Tongue (tissue), 2 donors: ENCODE results near the gene ID4. TPM values are rescaled to one million over a fixed set of nuclear protein-coding genes. Genes with fewer than 3 reads are reported as not detected.

Source experiments
- DNase-seq: peaks from one replicate; pipeline ENCODE4 v3.0.0-alpha.2; 2015
- total RNA-seq: library from RNA; depleted of rRNA; stranded (reverse); fragments of >200 nt; gene quantifications from one replicate; pipeline ENCODE4 v1.2.3, GENCODE V29; 2014

Gene ID4
- 15.8 TPM for total RNA-seq

- peak; percentile 98 for DNase-seq
Observed at GRCh38 chr6:19836799-19837510, at the start of gene ID4. TSS of gene ID4 (plus strand) at chr6:19837370. CDS start at chr6:19837755, 385 bp downstream.

GRCh38 chr6:19788686-19789085, 48.5 kb upstream of the ID4 start:
- DNase-seq: no peak

GRCh38 chr6:19789100-19789803, 47.9 kb upstream of the ID4 start:
- DNase-seq: no peak

DNA sequence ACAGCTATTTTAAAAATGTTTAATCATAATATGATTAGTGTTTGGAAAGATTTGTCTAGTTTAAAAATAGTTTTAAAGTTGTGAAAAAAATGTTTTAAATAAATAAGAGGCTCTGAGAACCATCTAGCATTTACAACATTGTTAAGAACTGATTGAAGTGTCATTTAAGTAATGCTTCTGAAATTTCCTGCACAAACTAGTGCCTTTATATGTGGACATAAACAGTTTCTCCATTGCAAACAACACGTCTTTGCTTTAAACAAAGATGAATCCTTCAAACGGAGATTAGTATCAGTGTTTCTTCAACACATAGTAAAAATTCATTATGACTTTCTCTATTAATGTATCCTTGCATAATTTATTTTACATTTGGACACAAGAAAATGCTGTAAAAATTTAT, 45.9 kb upstream of the ID4 start:
- no peak for DNase-seq

GRCh38 chr6:19795211-19795610, 42.0 kb upstream of the ID4 start:
- DNase-seq: no peak

- no peak for DNase-seq
Observed at GRCh38 chr6:19796452-19796851, 40.7 kb upstream of the ID4 start.

- DNase-seq: no peak
Observed at GRCh38 chr6:19798362-19798761, 38.8 kb upstream of the ID4 start.

- no peak for DNase-seq
Observed at GRCh38 chr6:19802656-19803055, 34.5 kb upstream of the ID4 start.

- peak; percentile 77 for DNase-seq
Observed at GRCh38 chr6:19803331-19804204, 33.6 kb upstream of the ID4 start.

DNA sequence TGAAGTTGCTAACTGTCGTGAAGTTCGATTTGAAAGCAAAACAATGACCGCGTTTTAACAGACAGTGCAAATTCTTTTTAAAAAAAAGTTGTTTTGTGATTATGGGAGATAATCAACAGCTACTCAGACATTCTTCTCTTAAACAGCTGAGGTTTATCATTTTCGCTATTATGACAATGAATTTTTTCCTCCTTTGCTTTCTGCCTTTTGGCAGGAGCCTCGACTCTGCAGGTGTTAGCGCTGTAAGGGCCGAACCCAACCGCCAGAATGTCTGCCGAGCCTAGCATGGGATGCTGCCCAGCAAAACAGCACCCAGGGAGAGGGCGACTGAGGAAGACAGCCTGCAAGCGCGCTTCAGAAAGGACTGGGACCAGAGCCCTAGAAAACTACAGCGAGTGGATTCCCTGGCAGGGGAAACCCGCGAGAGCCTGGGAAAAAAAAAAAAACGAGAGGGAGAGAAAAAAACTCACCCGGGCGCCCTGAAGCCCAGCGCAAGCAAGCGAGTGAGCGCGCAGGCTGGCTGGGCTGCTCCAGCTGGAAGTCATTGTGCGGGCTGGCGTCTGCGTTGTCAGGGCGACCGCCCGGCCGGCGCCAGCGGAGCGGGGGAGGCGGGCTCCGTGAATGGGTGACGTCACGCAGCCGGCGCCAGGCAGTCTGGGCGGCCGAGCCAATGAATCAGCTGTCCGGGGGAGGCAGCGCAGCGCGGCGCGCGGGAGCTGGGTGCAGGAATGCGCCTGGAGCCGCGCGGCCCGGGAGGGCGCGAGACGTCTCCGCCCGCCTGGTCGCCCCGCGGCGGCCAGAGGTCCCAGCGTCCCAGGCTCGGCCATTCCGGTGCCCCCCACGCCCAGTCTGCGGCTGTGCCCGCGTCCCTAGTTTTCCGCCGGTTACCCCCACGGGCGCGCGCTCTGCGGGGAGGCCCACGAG, 32.7 kb upstream of the ID4 start:
- DNase-seq: peak; percentile 98

- no peak for DNase-seq
Observed at GRCh38 chr6:19805129-19805481, 32.1 kb upstream of the ID4 start.

GRCh38 chr6:19806971-19807396, 30.2 kb upstream of the ID4 start:
- no peak for DNase-seq

GRCh38 chr6:19811397-19812079, 25.6 kb upstream of the ID4 start:
- DNase-seq: no peak

DNA sequence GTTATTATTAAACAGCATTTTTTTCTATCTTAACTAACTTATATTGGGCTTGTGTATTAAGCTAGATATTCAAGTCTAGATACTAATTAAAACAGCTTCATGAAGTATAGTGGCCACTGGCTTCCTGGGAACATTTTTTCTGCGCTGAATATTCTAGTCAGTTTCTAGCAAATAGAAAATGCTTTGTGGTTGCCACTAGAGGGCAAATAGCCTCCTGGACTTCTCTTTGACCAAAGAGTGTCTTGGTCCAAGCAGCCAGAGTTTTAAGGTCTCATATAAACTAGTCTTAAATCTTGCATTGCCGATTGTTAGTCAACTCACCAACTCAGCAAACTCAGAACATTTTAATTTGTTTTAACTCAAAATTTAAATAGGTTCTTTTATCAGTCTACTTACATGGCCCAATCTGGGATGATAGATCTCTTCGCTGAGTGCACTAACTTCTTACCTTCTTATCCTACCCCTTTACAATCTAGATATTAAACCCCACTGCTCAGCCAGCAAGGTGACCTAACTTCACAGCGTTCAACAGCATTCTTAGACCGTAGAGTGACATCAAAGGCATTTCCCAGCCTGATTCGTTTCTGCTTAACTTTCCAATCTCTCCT, 24.6 kb upstream of the ID4 start:
- peak; percentile 27 for DNase-seq

- no peak for DNase-seq
Observed at GRCh38 chr6:19818805-19819204, 18.4 kb upstream of the ID4 start.

DNA sequence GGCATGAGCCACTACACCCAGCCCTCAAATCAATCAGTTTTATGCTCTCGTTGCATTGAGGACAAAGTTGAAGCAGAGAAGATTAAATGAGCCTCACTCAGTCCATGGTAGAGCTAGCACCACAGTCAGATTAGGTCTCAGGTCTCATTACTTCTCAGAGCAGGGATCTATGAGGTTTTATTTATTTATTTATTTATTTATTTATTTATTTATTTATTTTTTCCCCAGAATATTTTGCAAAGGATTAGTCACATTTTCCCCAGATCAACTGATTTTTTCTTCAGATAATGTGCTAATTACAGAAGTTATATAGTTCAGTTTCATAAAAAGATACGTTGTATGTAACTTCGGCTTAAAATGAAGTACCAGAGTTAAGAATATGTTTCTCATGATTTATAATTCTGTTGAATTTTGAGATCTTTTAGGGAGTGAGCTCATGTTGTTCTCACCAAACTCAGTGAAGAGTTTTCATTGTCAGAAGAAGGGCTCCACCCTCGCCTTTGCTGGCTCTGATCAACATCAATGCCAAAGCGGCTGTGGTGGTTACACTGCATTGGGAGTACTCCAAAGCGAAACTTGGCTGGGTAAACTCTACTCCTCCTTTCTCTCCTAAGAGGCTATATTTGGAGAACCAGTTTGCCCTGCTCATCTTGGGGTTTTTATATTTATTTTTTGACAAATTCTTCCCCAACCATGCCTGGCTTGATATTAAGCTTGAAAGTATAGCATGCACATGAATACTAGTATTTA, 12.9 kb upstream of the ID4 start:
- DNase-seq: no peak

DNA sequence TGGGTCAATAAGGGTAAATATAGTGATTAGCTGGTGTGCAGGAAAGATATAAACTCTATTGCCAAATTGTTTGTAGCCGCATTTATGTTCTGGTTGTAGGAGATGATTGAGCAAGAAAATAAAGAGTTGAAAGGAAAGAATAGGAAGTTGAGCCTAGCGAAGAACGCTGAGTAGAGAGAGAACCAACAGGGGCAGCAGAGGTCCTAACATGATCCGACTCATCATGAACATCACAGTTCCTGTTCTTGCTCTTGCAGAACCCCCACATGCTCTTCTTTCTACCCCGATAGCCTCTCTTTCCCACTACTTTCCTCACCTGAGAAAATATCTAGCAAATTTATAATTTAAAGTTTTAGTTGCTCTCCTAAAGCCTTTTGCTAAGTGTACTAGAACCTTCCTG, 9.9 kb upstream of the ID4 start:
- DNase-seq: no peak

DNA sequence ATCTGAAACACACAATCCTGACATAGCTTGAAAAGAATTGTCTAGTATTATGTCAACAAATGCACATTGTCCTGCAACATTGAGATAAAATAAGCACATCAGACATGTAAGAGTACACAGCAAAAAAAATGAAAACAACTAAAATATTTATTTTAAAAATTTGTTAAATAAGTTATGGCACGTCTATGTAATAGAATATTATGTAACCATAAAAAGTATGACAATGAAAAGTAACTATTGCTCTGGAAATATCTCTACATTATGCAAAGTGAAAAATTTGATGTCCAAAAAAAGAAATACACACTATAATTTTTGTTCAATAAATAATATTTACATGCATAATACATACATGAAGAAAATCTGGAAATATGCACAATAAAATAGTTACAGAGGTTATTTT, 9.3 kb upstream of the ID4 start:
- no peak for DNase-seq

DNA sequence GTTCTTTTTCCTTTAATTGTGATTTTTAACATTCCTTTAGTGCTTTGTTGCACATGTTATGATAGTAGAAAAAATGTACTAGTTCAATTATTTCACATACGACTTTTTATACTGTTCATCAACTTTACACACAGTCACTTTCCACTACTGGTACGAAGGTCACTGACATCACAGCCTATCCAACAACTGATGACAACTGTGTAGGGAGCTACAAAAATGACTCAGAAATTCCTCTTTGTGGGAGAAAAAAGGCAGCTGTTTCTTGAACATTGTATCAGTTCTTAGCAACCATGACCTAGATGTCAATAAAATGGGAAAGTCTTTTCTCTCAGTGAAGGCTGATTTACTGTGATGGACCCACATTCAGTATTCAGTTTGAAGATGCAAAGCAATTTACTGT, 7.0 kb upstream of the ID4 start:
- no peak for DNase-seq

DNA sequence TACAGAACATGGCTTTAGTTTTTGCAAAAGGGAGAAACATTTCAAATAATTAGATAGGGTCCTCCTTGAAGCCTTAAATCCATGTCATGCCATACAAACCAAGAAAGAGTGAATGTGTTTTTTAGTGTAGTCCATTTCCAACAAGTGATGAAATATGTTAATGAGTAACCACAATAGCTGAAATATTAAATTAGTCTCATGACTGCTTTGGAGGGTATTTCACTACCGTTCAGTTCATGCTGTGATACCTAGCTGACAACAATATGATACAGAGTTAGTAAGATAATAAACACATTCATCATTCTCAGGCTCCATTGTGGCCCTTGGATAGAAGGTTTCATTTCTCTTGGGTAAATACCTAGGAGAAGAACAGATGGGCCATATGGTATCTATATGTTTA, 5.8 kb upstream of the ID4 start:
- DNase-seq: no peak
